Epithelial cell of esophagus (primary cell): ENCODE measurements around the gene BCHE.

Experiments
- DNase-seq: peaks from one replicate; pipeline ENCODE4 v3.0.0; 2010; ENCODE audit warnings: low read depth
- H3K4me3 ChIP-seq: 2 replicates; pipeline ENCODE4 v1.5.1; 2011; ENCODE audit warnings: mild to moderate bottlenecking, low read length, control low read depth
- TF ChIP-seq, protein P1 (sequence below): IDR thresholded peaks from 2 replicates; pipeline ENCODE4 v1.5.1; 2011; ENCODE audit warnings: low read depth, mild to moderate bottlenecking, low read length, control low read depth, inconsistent platforms; ENCODE audit not compliant: insufficient read depth; ENCODE audit errors: missing control alignments

The BCHE gene

GRCh38 chr3:165759041-165759440, 78.2 kb downstream of the BCHE start:
- DNase-seq: no peak
- TF ChIP-seq, protein P1, sequence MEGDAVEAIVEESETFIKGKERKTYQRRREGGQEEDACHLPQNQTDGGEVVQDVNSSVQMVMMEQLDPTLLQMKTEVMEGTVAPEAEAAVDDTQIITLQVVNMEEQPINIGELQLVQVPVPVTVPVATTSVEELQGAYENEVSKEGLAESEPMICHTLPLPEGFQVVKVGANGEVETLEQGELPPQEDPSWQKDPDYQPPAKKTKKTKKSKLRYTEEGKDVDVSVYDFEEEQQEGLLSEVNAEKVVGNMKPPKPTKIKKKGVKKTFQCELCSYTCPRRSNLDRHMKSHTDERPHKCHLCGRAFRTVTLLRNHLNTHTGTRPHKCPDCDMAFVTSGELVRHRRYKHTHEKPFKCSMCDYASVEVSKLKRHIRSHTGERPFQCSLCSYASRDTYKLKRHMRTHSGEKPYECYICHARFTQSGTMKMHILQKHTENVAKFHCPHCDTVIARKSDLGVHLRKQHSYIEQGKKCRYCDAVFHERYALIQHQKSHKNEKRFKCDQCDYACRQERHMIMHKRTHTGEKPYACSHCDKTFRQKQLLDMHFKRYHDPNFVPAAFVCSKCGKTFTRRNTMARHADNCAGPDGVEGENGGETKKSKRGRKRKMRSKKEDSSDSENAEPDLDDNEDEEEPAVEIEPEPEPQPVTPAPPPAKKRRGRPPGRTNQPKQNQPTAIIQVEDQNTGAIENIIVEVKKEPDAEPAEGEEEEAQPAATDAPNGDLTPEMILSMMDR: no peak
- no peak overlapping the region for H3K4me3 ChIP-seq

- H3K4me3 ChIP-seq: no peak overlapping the region
- no peak for DNase-seq
- TF ChIP-seq, protein P1: no peak
These were observed 81.7 kb downstream of the BCHE start for GRCh38 chr3:165755571-165755970.

- no peak overlapping the region for H3K4me3 ChIP-seq
- DNase-seq: no peak
- TF ChIP-seq, protein P1: no peak
These were observed 82.8 kb downstream of the BCHE start for GRCh38 chr3:165754219-165755007.

GRCh38 chr3:165753560-165753959, 83.7 kb downstream of the BCHE start:
- H3K4me3 ChIP-seq: no peak overlapping the region
- TF ChIP-seq, protein P1: no peak
- DNase-seq: peak; percentile 51

DNA sequence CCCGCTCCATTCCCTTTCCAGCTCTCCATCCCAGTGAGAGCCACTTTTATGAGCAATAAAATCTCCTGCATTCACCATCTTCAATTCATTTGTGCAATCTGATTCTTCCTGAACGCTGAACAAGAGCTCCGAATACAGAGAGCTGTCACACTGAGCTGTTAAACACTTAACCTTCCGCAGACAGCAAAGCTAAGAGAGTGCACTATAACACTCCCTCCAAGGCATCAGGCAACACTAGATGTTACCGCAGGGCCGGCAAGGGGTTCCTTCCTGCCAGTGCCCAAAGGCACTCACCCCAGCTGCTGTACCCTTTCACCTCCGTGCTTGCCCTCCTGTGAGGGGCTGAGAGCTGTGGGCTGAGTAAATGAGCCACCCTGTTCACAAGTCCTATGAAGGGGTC, 85.6 kb downstream of the BCHE start:
- TF ChIP-seq, protein P1: no peak
- H3K4me3 ChIP-seq: no peak overlapping the region
- no peak for DNase-seq

GRCh38 chr3:165749821-165750220, 87.4 kb downstream of the BCHE start:
- peak; percentile 0 for DNase-seq
- TF ChIP-seq, protein P1: no peak
- H3K4me3 ChIP-seq: no peak overlapping the region

GRCh38 chr3:165749241-165749640, 88.0 kb downstream of the BCHE start:
- TF ChIP-seq, protein P1: no peak
- H3K4me3 ChIP-seq: no peak overlapping the region
- no peak for DNase-seq
